HG02763 (cell line): ENCODE results near the gene SLC35F1.
A peak's percentile ranks its signal among the peaks of the same experiment; 100 is the strongest.

Experiments
- ATAC-seq: cut with Tn5 transposase; IDR thresholded peaks from one replicate; pipeline ENCODE4 v1.9.1; 2021; ENCODE audit warnings: mild to moderate bottlenecking, moderate library complexity; ENCODE audit not compliant: unreplicated experiment

SLC35F1 gene

DNA sequence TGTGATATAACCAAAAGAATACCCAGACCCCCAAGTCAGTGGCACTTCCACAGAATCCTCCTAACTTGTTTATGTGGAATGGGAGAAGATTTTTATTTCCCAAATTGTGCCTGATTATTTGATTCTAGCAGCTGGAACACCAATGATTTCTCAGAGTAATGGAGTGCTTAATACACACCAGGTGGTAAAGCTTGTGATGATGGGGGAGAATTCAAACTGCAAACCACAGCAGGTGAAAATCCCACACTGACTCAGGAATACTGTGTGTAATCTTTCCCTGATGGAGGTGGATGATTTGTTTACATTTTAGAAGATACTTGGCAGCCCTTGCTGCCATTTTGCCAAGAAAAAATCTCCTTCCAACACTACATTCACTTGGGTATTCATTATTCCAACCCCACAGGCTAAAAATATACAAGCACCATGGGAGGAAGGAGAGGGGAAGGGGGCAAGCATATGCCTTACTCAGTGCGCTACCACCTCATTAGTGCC, 428.3 kb downstream of the SLC35F1 start:
- no peak for ATAC-seq

DNA sequence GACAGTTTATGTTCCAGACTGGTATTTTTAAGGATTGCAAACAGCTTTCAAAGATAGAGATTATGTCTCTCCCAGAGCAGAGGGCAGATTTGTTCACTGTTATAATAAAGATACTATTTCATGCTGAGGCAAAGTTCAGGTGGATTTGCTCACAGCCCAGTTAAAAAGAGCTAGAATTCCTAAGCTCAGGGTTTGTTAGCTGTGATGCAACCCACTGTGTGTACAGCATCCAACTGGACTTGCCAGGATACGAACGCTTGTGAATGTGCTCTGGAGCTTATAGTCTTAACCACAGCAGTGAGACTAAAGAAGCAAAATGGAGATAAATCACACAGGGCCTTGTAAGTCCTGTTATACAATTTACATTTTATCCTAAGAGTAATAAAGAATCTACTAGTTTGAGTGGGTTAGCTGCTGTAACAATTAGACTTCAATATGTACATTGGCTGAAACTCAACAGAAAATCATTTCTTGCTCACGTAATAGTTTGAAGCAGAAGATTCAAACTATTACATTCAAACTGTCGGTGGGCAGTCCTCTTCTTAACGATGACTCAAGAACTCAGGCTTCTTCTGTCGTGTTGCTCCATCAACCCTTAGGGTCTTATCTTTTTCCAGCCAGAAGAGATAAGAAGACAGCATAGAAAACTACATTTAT, 437.1 kb downstream of the SLC35F1 start:
- ATAC-seq = no peak

DNA sequence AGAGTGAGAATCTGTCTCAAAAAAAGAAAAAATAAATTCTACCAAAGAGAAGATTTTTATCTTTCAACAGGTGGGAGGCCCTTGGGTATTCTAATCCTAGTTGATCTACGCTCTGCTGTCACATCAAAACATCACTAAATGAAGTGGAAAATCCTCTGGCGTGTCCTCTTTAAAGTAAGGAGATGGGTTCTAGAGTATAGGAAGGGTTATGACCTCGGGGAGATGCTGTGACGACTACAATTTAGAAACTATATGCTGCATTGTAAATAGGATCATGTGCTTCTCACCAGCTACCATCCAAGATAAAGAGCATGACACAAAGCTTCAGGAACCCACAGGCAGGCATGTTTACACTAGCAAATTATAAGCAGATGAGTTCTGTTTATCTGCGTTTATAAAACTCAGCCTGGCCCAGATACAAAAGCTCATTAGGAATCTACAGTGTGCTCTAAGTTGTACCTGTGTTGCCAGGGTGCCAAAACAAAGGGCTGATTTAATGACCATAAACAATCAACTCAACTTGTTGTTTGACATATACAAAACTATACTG, 443.9 kb downstream of the SLC35F1 start:
- ATAC-seq = no peak

DNA sequence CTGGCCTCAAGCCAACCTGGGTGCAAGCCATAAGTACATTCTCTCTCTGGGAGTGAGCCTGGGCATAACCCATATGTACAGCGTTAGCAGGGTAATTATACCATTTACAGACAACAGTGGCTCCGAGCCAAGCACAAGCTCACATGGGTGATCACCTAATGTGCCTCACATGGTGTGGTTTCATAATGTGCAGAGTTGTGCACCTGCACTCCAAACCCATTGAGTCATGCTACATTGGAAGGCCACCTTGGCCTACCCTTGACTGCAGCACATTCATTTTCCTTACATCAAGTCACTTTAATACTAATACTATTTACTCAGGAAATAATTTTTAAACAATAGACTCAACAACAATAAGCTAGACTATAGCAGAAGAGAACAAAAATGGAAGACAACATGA, 446.5 kb downstream of the SLC35F1 start:
- no peak for ATAC-seq

DNA sequence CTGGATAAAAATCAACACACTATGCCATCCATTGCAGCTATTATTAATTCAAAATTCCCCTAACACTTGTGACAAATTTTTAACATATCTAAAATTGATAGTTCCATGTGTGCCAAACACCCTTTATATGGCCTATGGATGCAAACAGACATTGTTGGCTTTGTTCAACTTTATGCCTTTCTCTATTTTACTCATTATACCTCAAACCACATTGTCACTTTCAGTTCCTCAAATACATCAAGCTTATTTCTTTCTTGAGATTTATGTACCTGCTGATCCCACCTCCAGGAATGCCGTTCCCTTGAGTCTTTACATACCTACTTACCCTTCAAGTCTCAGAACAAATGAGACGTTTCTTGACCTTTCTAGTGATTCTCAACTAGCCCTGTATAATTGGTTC, 447.6 kb downstream of the SLC35F1 start:
- ATAC-seq = peak; percentile 98

DNA sequence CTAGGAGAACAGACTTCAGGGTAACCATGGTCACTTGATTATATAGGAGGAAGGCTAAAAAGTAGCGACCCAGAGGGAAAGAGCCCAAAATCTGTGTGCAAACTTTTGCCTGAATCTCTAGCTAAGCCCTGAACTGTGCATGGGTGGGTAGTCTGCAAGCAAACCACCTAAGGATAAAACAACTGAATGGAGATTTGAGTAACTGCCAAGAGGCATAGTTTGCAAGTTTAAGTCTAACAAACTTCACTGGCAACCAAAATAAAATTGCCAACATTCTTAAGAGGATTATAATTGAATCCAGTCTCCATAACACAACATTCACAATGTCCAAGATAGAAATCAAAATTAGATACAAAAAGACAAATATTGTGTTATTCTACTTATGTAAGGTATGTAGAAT, 449.0 kb downstream of the SLC35F1 start:
- ATAC-seq = no peak

DNA sequence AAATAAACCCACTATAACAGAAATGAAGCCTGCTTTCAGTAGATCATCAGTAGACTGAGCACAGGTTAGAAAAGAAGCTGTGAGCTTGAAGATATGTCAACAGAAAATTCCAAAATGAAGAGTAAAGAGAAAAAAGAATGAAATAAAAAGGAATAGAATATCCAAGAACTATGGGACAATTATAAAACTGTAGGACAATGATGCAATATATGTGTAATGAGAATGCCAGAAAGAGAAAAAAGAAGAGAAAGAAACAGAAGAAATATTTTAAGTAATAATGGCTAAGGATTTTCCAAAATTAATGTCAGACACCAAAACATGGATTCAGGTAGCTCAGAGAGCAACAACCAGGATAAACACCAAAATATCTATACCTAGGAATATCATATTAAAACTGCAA, 449.6 kb downstream of the SLC35F1 start:
- no peak for ATAC-seq
